ENCODE results near the gene CIDEC. TPM values are rescaled to one million over a fixed set of nuclear protein-coding genes. Genes with fewer than 3 reads are reported as not detected.

The CIDEC gene
- polyA plus RNA-seq, 3 donors = 0.08 TPM; not detected in 2

DNA sequence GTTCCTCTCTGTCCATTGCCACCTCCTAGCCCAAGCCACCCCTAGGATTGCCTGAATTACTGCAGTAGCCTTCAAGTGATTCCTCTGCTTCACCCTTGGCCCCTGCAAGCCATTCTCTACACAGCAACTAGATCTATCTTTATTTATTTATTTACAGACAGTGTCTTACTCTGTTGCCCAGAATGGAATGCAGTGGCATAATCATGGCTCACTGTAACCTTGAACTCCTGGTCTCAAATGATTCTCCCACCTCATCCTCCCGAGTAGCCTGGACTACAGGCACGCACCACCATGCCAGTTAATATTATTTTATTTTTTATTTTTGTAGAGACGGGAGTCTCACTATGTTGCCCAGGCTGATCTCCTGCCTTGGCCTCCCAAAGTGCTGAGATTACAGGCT is 8.5 kb upstream of the CIDEC start:
- intact Hi-C loops (cut with micrococcal nuclease) = no loop called here
- Histone ChIP-seq H3K27me3 (ENCODE audit: control insufficient read depth in 2 of 2, insufficient read depth in 2 of 2, low read length in 2 of 2) (no peaks in the 10 kb centered on the region), H4K20me1 (ENCODE audit: insufficient read depth, low read length) (peaks cover 8% of the 10 kb centered on the region), H3K4me1 (ENCODE audit: control insufficient read depth in 1 of 2, insufficient read depth in 2 of 2, low read length in 2 of 2) (peaks cover 12 to 16% of the 10 kb centered on the region in 2 donors), H3K9me3 (replicated peaks in 1 of 2; ENCODE audit: control insufficient read depth in 1 of 2, insufficient read depth in 1 of 2, low read length in 2 of 2) (no peaks in the 10 kb centered on the region), H3K4me2 (replicated peaks; ENCODE audit: extremely low read depth, low read length, poor library complexity, severe bottlenecking) (no peak overlapping the region), H2AFZ (ENCODE audit: insufficient read depth, low read depth, low read length, poor library complexity, severe bottlenecking) (peak overlapping the region; percentile 48), H3K27ac (ENCODE audit: low read depth in 1 of 2, low read length in 2 of 2) (no peak overlapping the region), H3K79me2 (ENCODE audit: insufficient read depth, low read length) (peaks cover 31% of the 10 kb centered on the region), H3K4me3 (replicated peaks in 1 of 3; ENCODE audit: low read depth in 2 of 3, low read length in 3 of 3) (no peak overlapping the region), H3K9ac (ENCODE audit: insufficient read depth, low read length, poor library complexity, severe bottlenecking) (no peak overlapping the region), H3K36me3 (replicated peaks in 1 of 2; ENCODE audit: control insufficient read depth in 1 of 2, insufficient read depth in 2 of 2, low read length in 2 of 2) (peaks cover 10 to 13% of the 10 kb centered on the region in 2 donors)
- Mint-ChIP-seq H3K9me3 (peaks cover 0 to 2% (median 0%) of the 10 kb centered on the region in 7 donors), H3K4me3 (no peak overlapping the region), H3K27me3 (ENCODE audit: low read depth in 3 of 3) (peaks cover 2% of the 10 kb centered on the region in 3 donors), H3K27ac (peak overlapping the region in 1 of 7 donors; percentile 18), H3K4me1 (peaks cover 21% of the 10 kb centered on the region), H3K36me3 (peaks cover 12 to 14% of the 10 kb centered on the region in 2 donors)
- no peak for DNase-seq
- TF ChIP-seq, protein P1, sequence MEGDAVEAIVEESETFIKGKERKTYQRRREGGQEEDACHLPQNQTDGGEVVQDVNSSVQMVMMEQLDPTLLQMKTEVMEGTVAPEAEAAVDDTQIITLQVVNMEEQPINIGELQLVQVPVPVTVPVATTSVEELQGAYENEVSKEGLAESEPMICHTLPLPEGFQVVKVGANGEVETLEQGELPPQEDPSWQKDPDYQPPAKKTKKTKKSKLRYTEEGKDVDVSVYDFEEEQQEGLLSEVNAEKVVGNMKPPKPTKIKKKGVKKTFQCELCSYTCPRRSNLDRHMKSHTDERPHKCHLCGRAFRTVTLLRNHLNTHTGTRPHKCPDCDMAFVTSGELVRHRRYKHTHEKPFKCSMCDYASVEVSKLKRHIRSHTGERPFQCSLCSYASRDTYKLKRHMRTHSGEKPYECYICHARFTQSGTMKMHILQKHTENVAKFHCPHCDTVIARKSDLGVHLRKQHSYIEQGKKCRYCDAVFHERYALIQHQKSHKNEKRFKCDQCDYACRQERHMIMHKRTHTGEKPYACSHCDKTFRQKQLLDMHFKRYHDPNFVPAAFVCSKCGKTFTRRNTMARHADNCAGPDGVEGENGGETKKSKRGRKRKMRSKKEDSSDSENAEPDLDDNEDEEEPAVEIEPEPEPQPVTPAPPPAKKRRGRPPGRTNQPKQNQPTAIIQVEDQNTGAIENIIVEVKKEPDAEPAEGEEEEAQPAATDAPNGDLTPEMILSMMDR (IDR thresholded peaks at IDR 0.05) = no peak
- WGBS (ENCODE audit: insufficient coverage) = no CpG with 5 or more reads among the region's 3 CpGs

DNA sequence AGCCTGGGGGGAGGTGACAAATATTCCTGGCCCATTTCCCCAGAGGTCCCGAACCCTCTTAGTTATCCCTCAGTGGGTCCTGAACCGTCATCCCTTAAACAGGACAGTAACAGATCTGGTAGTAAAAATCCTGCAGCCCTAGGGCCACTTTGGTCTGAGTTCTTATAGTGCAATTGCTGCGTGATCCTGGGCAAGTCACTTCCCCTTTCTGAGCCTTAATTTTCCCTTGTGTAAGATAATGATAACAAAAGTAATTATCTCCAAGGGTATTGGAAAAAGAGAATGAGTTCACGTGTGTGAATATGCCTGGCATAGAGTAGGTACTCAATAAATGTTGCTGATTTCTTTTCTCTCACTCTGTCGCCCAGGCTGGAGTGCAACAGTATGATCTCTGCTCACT is 7.4 kb upstream of the CIDEC start:
- H3K4me3 Mint-ChIP-seq = no peak overlapping the region

More for the DNA sequence above, 7.4 kb upstream of the CIDEC start:
- H3K4me1 ChIP-seq (ENCODE audit: control insufficient read depth in 1 of 2, insufficient read depth in 2 of 2, low read length in 2 of 2) = peaks cover 12 to 16% of the 10 kb centered on the region in 2 donors
- no peaks in the 10 kb centered on the region for H3K27me3 ChIP-seq (ENCODE audit: control insufficient read depth in 2 of 2, insufficient read depth in 2 of 2, low read length in 2 of 2)
- H3K4me3 ChIP-seq (replicated peaks in 1 of 3; ENCODE audit: low read depth in 2 of 3, low read length in 3 of 3) = no peak overlapping the region
- 93% methylated on average over 2 of the region's 5 CpGs for WGBS (ENCODE audit: insufficient coverage)
- Mint-ChIP-seq H3K9me3 (peaks cover 0 to 2% (median 0%) of the 10 kb centered on the region in 7 donors), H3K27me3 (ENCODE audit: low read depth in 3 of 3) (peaks cover 2% of the 10 kb centered on the region in 3 donors), H3K27ac (peak overlapping the region in 1 of 7 donors; percentile 18), H3K36me3 (peaks cover 3 to 4% of the 10 kb centered on the region in 2 donors), H3K4me1 (peaks cover 15% of the 10 kb centered on the region)
- peak overlapping the region; percentile 11 for H2AFZ ChIP-seq (ENCODE audit: insufficient read depth, low read depth, low read length, poor library complexity, severe bottlenecking)
- peaks cover 21% of the 10 kb centered on the region for H3K79me2 ChIP-seq (ENCODE audit: insufficient read depth, low read length)
- H3K9ac ChIP-seq (ENCODE audit: insufficient read depth, low read length, poor library complexity, severe bottlenecking) = no peak overlapping the region
- no peaks in the 10 kb centered on the region for H3K9me3 ChIP-seq (replicated peaks in 1 of 2; ENCODE audit: control insufficient read depth in 1 of 2, insufficient read depth in 1 of 2, low read length in 2 of 2)
- H3K27ac ChIP-seq (ENCODE audit: low read depth in 1 of 2, low read length in 2 of 2) = no peak overlapping the region
- no peaks in the 10 kb centered on the region for H4K20me1 ChIP-seq (ENCODE audit: insufficient read depth, low read length)
- intact Hi-C loops (cut with micrococcal nuclease) = no loop called here
- TF ChIP-seq, protein P1 (IDR thresholded peaks at IDR 0.05) = no peak
- H3K4me2 ChIP-seq (replicated peaks; ENCODE audit: extremely low read depth, low read length, poor library complexity, severe bottlenecking) = no peak overlapping the region
- no peak for DNase-seq
- H3K36me3 ChIP-seq (replicated peaks in 1 of 2; ENCODE audit: control insufficient read depth in 1 of 2, insufficient read depth in 2 of 2, low read length in 2 of 2) = peaks cover 0 to 3% of the 10 kb centered on the region in 2 donors

Data from CD14-positive monocyte (primary cell).